22Rv1 (cell line): Measurements from ENCODE around the gene ZNF609.

Experiments used
- ZFX ChIP-seq: fragments of 450-650 bp; IDR thresholded peaks from 2 replicates; pipeline ENCODE4 v1.6.1; 2017; ENCODE audit warnings: antibody characterized with exemption, borderline replicate concordance
- TF ChIP-seq, protein P1 (sequence below): fragments of 450-650 bp; IDR thresholded peaks from 2 replicates; pipeline ENCODE4 v1.5.1; 2017; ENCODE audit warnings: mild to moderate bottlenecking

DNA sequence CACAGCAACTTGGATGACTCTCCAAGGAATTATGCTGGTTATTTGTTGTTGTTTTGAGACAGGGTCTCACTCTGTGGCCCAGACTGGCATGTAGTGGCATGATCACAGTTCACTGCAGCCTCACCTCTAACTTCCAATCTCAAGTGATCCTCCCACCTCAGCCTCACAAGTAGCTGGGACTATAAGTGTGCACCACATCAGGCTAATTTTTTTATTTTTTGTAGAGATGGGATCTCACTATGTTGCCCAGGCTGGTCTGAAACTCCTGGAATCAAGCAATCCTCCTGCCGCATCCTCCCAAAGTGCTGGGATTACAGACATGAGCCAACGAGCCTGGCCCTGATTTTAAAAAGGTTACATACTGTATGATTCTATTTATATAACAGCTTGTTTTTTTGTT, 252.0 kb downstream of the ZNF609 start:
- TF ChIP-seq, protein P1, sequence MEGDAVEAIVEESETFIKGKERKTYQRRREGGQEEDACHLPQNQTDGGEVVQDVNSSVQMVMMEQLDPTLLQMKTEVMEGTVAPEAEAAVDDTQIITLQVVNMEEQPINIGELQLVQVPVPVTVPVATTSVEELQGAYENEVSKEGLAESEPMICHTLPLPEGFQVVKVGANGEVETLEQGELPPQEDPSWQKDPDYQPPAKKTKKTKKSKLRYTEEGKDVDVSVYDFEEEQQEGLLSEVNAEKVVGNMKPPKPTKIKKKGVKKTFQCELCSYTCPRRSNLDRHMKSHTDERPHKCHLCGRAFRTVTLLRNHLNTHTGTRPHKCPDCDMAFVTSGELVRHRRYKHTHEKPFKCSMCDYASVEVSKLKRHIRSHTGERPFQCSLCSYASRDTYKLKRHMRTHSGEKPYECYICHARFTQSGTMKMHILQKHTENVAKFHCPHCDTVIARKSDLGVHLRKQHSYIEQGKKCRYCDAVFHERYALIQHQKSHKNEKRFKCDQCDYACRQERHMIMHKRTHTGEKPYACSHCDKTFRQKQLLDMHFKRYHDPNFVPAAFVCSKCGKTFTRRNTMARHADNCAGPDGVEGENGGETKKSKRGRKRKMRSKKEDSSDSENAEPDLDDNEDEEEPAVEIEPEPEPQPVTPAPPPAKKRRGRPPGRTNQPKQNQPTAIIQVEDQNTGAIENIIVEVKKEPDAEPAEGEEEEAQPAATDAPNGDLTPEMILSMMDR = no peak
- TF ChIP-seq ZFX = no peak
